Cardiac fibroblast (primary cell): ENCODE results near the gene SHB.

Source experiments
- DNase-seq, 2 donors: peaks; one replicate each; pipeline versions ENCODE4 v3.0.0 to v3.0.0-alpha.2; 2010; ENCODE audit warnings: low read depth in 2 of 2
- H3K4me3 ChIP-seq, 2 donors: replicated peaks in 1 of 2; 1 replicate in 1 of 2; 2 replicates in 1 of 2; pipeline ENCODE4 v1.5.1; 2011; ENCODE audit warnings: low read depth in 2 of 2, low read length in 2 of 2, mild to moderate bottlenecking in 2 of 2, moderate library complexity in 1 of 2
- TF ChIP-seq, protein P1 (sequence below): IDR thresholded peaks from one replicate; pipeline ENCODE4 v1.5.1; 2011; ENCODE audit warnings: low read depth, mild to moderate bottlenecking, low read length, inconsistent platforms

Gene SHB

DNA sequence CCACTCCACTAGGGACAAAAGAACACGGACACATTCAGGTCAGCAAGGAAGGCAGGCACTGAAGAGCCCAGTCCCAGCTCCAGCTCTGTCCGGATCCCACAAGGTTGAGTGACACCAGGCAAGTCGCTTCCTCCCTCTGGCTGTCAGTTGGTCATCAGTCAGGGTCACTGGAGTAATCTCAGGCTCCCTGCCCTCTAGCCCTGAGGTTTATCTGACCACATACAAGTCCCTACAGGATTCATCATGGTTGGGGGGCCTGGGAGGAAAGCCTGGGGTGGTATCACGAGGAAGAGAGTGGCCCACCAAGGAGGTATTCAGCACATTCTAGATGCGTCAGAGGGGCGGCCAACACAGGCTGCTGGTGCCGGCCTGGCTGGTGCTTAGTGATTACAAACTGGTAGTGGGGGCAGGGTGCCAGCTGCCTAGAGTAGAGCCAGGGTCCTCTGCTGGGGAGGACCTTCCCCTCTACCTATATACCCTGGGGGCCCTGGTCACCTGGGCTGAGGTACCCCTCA, 81.5 kb downstream of the SHB start:
- TF ChIP-seq, protein P1, sequence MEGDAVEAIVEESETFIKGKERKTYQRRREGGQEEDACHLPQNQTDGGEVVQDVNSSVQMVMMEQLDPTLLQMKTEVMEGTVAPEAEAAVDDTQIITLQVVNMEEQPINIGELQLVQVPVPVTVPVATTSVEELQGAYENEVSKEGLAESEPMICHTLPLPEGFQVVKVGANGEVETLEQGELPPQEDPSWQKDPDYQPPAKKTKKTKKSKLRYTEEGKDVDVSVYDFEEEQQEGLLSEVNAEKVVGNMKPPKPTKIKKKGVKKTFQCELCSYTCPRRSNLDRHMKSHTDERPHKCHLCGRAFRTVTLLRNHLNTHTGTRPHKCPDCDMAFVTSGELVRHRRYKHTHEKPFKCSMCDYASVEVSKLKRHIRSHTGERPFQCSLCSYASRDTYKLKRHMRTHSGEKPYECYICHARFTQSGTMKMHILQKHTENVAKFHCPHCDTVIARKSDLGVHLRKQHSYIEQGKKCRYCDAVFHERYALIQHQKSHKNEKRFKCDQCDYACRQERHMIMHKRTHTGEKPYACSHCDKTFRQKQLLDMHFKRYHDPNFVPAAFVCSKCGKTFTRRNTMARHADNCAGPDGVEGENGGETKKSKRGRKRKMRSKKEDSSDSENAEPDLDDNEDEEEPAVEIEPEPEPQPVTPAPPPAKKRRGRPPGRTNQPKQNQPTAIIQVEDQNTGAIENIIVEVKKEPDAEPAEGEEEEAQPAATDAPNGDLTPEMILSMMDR = no peak
- no peak overlapping the region for H3K4me3 ChIP-seq
- DNase-seq = no peak

- H3K4me3 ChIP-seq = no peak overlapping the region
- no peak for DNase-seq
- TF ChIP-seq, protein P1 = no peak
Measured at GRCh38 chr9:37986771-37987258, 82.2 kb downstream of the SHB start.

GRCh38 chr9:37986001-37986400, 83.0 kb downstream of the SHB start:
- TF ChIP-seq, protein P1 = no peak

GRCh38 chr9:37984672-37985611, 84.1 kb downstream of the SHB start:
- peak; percentile 73 to 77 for DNase-seq
- H3K4me3 ChIP-seq = no peak overlapping the region
- TF ChIP-seq, protein P1 = no peak

More at GRCh38 chr9:37986001-37986400, 83.0 kb downstream of the SHB start:
- H3K4me3 ChIP-seq = no peak overlapping the region
- no peak for DNase-seq

DNA sequence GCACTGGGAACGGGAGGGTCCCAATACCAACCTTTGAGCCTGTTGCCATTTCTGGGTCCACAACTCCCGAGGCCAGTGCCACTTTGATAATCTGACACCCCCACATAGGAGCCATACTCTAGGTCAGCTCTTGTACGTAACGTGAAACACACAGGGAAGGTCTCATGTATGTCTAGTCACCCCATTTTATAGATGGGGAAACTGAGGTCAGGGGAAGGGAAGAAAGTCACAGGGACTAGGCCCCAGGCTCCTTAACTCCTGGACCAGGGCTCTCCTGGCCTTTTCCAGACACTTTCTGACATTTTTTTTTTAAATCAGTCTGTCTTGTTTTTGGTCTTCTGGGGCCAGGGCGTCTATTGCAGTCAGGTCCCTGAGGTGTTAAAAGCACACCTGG, 84.8 kb downstream of the SHB start:
- no peak for DNase-seq
- TF ChIP-seq, protein P1 = no peak
- no peak overlapping the region for H3K4me3 ChIP-seq

GRCh38 chr9:37983381-37984067, 85.5 kb downstream of the SHB start:
- H3K4me3 ChIP-seq = no peak overlapping the region
- TF ChIP-seq, protein P1 = no peak
- no peak for DNase-seq
